GM08714 (cell line): ENCODE measurements around the gene SLC1A3.

Source experiments
- H3K4me3 ChIP-seq: fragments of 200-500 bp; sonication (Bioruptor generic); 2 replicates; pipeline ENCODE4 v1.5.1; 2014; ENCODE audit warnings: mild to moderate bottlenecking, low read length, inconsistent platforms
- ZNF274 ChIP-seq: IDR thresholded peaks from 2 replicates; pipeline ENCODE4 v1.6.1; 2012; ENCODE audit warnings: mild to moderate bottlenecking, low read depth, low read length

Gene SLC1A3

DNA sequence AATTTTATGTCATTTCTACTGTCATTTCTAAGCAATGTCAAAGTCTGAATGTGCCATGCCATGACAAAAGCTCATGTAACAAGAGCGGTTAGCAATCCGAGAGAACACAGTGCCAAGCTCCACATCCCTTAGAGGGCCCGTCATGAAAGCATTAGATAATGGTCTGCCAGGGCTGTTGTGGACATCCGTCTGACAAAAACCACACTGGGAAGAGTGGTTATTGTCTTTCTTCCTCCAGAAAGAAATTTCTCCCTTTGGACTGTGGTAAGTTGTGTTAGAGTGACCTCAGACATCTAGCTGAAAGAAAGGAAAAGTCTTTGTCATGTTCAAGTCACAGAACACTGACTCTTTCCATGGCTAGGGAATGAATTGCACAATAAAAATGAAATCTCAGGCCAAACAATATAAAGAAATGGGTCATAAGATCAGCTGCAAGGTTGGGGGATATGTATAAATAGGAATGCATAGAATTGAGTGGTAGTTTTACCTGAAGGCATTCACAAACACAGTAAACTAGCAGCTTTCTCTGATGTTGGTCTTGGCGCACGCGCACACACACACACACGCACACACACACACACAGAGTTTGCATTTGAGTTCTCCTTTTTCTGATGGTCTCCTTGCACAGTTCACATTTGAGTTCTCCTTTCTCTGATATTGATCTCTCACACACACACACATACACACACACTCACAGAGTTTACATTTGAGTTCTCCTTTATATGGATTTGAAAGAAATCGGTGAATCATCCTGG, 5.3 kb downstream of the SLC1A3 start:
- no peak for TF ChIP-seq ZNF274
- H3K4me3 ChIP-seq: no peak overlapping the region

GRCh38 chr5:36613241-36613640, 6.8 kb downstream of the SLC1A3 start:
- no peak overlapping the region for H3K4me3 ChIP-seq
- no peak for TF ChIP-seq ZNF274

DNA sequence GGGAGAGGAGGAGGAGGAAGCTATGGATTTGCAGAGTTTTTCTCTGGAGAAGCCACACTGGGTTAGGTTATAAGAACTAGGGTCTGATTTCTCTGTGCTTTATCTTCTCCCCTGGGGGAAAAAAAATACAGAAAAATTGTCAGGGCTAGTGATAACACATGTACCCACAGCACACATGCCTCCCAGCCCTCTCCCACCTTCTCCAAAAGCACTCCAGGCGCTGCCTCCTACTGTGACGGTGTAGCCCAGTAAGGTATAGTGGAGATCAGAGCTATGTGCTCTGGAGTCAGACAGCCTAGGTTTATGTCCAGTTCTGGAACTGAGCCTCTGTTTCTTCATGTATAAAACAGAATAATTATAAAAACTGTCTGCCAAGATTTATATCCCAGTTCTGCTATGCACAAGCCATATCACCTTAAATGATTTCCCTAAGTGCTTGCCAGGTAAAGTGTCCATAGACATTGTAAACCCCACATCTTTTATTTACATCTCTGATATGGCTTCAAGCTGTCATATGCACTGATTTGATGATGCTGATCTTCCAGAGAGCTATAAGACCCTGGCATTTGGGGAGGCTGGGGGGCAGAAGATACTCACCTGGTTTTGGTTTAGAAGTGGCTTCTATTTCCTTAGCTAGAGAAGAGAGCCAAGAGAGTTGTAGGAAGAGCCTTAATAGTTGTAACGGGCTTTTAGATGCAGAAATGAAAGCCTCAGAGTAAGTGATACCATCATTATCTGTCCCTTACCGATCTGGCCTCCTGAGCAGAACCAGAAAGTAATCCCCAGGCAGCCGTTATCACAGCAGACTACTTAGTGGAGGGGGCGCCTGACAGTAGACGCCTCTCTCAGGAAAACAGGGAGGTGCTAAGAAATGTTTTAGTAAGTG, 7.6 kb downstream of the SLC1A3 start:
- H3K4me3 ChIP-seq: no peak overlapping the region
- TF ChIP-seq ZNF274: no peak

GRCh38 chr5:36614657-36615308, 8.4 kb downstream of the SLC1A3 start:
- TF ChIP-seq ZNF274: no peak
- no peak overlapping the region for H3K4me3 ChIP-seq

- H3K4me3 ChIP-seq: no peak overlapping the region
- no peak for TF ChIP-seq ZNF274
These were observed 12.7 kb downstream of the SLC1A3 start for GRCh38 chr5:36619012-36619635.

- H3K4me3 ChIP-seq: no peak overlapping the region
- TF ChIP-seq ZNF274: no peak
These were observed 15.6 kb downstream of the SLC1A3 start for GRCh38 chr5:36621985-36622384.

- TF ChIP-seq ZNF274: no peak
- H3K4me3 ChIP-seq: no peak overlapping the region
These were observed 17.4 kb downstream of the SLC1A3 start for GRCh38 chr5:36623832-36624231.

DNA sequence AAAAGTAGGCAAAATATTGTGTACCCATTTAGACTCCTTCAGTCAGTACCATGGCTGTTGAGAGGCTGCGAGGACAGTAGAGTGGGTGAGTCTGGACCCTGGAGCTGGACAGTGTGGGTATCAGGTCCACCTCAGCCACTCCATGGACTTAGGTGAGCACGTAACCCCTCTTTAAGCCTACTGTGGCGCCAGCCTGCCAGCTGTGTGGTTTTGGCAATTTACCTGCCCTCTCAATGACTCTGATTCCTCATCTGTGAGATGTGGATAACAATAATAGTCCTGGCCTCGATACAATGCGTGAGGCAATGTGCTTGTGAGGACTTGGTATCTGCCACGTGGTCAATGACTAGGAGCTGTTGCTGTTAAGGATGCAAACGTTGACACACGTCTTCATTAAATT, 17.9 kb downstream of the SLC1A3 start:
- TF ChIP-seq ZNF274: no peak
- H3K4me3 ChIP-seq: no peak overlapping the region

GRCh38 chr5:36628695-36629094, 22.3 kb downstream of the SLC1A3 start:
- no peak overlapping the region for H3K4me3 ChIP-seq
- no peak for TF ChIP-seq ZNF274

- TF ChIP-seq ZNF274: no peak
- H3K4me3 ChIP-seq: no peak overlapping the region
These were observed 23.3 kb downstream of the SLC1A3 start for GRCh38 chr5:36629729-36630128.

- TF ChIP-seq ZNF274: no peak
- no peak overlapping the region for H3K4me3 ChIP-seq
These were observed 24.1 kb downstream of the SLC1A3 start for GRCh38 chr5:36630201-36631145.

DNA sequence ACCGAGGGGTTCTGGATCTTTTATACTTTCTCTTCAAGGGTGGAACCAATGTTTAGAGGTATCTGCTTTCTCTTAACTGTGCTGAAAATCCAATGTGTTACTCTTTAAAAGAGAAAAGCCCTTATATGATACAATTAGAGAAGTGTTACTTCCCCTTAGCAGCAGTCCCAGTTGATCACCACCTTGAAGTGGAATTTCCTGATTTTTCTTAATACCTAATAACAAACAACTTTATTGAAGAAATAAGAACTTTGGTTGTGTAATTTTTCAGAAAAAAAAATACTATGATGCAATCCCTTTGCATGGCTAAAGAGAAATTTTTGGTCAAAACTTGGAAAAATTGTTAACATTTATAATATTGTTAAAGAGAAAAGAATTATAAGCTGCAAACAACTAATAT, 24.7 kb downstream of the SLC1A3 start:
- H3K4me3 ChIP-seq: no peak overlapping the region
- no peak for TF ChIP-seq ZNF274
